ENCODE measurements around the gene SLC12A8.

- no peak for TF ChIP-seq CTCF (conservative IDR thresholded peaks at IDR 0.05)
- no peak for TF ChIP-seq EZH2 (IDR thresholded peaks at IDR 0.05; ENCODE audit: low read depth)
Measured at GRCh38 chr3:125039131-125040100, 173.1 kb downstream of the SLC12A8 start.

All from PC-9 (cell line).